Measurements from ENCODE around the gene MYLK3. TPM values are rescaled to one million over a fixed set of nuclear protein-coding genes. Genes with fewer than 3 reads are reported as not detected.
A peak's percentile ranks its signal among the peaks of the same experiment; 100 is the strongest.
"Not testable (repeated sequence)": the region's sequence is repeated elsewhere in the genome, so short reads cannot be mapped to it uniquely, and the experiment has no call there.

Gene MYLK3
- polyA plus RNA-seq, 1 experiment, result 0.10 TPM

DNA sequence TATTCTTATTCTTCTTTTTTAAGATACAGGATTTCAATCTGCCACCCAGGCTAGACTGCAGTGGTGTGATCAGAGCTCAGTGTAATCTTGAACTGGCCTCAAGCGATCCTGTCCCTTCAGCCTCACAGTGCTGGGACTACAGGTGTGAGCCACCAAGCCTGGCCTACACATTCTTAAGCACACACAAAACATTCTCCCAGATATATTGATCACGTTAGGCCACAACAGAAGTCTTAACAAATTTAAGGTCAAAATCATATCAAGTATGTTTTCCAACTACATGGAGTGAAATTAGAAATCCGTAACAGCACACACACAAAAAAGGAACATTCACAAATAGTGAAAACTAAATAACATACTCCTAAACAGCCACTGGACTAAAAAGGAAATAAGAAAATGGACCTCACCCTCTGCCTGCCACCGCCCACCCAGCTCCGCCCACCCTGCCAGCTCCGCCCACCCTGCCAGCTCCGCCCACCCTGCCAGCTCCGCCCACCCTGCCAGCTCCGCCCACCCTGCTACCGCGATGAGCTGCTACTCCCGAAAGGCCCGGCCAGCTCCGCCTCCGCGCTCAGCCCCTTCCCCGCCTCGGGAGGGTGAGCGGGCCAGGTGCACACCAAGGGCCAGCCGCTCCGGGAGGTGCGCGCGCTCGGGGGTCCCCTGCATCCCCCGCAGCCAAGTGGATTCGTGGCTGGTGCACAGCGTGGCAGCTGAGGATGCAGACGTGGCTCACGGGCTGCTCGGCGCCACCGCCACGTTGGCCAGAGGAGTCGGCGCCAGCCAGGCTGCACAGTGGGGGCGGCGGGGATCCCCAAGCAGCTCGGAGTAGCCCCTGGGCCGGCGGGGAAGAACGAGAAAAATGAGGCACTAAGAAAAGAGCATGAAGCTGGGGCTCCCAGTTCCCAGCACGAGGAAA, 41.6 kb upstream of the MYLK3 start:
- Histone ChIP-seq H3K36me3 (ENCODE audit: control insufficient read depth, insufficient read depth, low read length) (no peaks in the 10 kb centered on the region), H3K27me3 (ENCODE audit: control insufficient read depth, insufficient read depth, low read length) (peaks cover 3% of the 10 kb centered on the region; the same call in 1 of the 2 replicates), H3K4me3 (ENCODE audit: low read depth, low read length) (peak overlapping the region; percentile 78)
- ChIA-PET POLR2A (no interaction called here), CTCF (interaction anchor here (0.7 kb wide), 1 partner anchor 16 kb away, joined by 3 read pairs; no protein-coding TSS in a partner anchor)
- TF ChIP-seq, protein P1, sequence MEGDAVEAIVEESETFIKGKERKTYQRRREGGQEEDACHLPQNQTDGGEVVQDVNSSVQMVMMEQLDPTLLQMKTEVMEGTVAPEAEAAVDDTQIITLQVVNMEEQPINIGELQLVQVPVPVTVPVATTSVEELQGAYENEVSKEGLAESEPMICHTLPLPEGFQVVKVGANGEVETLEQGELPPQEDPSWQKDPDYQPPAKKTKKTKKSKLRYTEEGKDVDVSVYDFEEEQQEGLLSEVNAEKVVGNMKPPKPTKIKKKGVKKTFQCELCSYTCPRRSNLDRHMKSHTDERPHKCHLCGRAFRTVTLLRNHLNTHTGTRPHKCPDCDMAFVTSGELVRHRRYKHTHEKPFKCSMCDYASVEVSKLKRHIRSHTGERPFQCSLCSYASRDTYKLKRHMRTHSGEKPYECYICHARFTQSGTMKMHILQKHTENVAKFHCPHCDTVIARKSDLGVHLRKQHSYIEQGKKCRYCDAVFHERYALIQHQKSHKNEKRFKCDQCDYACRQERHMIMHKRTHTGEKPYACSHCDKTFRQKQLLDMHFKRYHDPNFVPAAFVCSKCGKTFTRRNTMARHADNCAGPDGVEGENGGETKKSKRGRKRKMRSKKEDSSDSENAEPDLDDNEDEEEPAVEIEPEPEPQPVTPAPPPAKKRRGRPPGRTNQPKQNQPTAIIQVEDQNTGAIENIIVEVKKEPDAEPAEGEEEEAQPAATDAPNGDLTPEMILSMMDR (IDR thresholded peaks at IDR 0.05; ENCODE audit: insufficient read depth, low read depth, low read length), result no peak
- no peak for DNase-seq (ENCODE audit: low read depth)

- DNase-seq (ENCODE audit: low read depth), result no peak
- ChIA-PET CTCF (interaction anchor here (1.0 kb wide), 1 partner anchor 12 kb away, joined by 3 read pairs; no protein-coding TSS in a partner anchor), POLR2A (no interaction called here)
- Histone ChIP-seq H3K36me3 (ENCODE audit: control insufficient read depth, insufficient read depth, low read length) (no peaks in the 10 kb centered on the region), H3K27me3 (ENCODE audit: control insufficient read depth, insufficient read depth, low read length) (peaks cover 3% of the 10 kb centered on the region; the same call in 1 of the 2 replicates), H3K4me3 (ENCODE audit: low read depth, low read length) (no peak overlapping the region)
- TF ChIP-seq, protein P1 (IDR thresholded peaks at IDR 0.05; ENCODE audit: insufficient read depth, low read depth, low read length), result no peak
Measured at GRCh38 chr16:46788891-46789474, 40.8 kb upstream of the MYLK3 start.

DNA sequence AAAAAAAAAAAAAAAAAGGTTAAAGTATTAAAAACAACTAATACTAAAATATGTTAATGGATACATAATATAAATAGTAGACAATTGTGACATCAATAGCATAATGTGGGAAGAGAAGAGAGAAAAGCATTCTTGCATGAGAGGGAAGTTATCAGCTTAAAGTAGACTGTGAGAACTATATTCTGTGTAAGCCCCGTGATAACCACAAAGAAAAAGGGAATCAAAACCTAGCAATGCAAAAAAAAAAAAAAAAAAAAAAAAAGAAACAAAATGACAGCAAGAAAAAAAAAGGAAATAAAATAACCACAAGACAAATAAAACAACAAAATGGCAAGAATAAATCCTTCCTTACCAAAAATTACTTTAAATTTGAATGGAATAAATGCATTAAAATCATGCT, 39.8 kb upstream of the MYLK3 start:
- DNase-seq (ENCODE audit: low read depth), result no peak
- no peak overlapping the region for H3K4me3 ChIP-seq (ENCODE audit: low read depth, low read length)
- TF ChIP-seq, protein P1 (IDR thresholded peaks at IDR 0.05; ENCODE audit: insufficient read depth, low read depth, low read length), result no peak
- CTCF ChIA-PET, result interaction anchor here (1.0 kb wide), 1 partner anchor 13 kb away, joined by 3 read pairs; no protein-coding TSS in a partner anchor
- POLR2A ChIA-PET, result no interaction called here
- peaks cover 3% of the 10 kb centered on the region; the same call in 1 of the 2 replicates for H3K27me3 ChIP-seq (ENCODE audit: control insufficient read depth, insufficient read depth, low read length)
- no peaks in the 10 kb centered on the region for H3K36me3 ChIP-seq (ENCODE audit: control insufficient read depth, insufficient read depth, low read length)

DNA sequence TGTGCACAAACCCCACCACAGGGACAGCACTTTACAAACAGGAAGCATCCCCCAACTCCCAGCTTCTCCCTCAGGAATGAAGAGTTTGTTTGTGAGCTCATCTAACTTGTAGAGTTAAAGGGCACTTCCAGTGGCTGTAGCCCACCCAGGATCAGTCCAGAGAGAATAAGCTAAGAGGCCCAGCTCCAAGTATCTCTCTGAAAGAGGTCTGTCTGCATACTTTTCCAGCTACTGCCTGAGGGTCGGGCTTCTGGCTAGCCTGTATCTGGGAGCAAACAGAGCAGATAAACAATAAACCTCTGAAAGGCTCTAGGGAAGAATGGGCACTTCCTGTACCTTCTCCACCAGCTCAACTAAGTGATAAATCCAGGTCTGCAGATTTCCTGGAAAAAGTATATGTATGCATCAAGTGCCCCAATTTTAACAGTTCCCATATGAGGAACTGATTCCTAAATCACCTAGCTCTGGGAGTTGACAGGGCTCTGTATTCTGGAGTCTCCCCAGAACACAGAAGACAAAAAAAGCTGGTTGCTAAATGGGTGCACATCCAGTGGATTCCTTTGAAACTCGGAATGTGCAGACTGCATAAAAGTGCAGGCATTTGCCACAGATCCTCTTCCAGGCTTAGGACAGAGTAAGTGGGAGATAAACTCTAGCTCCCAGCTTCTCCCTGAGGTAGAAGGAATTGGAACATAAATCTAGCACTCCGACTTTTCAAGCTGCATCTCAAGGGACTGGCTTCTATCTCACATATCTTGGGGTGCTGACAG, 37.1 kb upstream of the MYLK3 start:
- DNase-seq (ENCODE audit: low read depth), result no peak
- Histone ChIP-seq H3K36me3 (ENCODE audit: control insufficient read depth, insufficient read depth, low read length) (no peaks in the 10 kb centered on the region), H3K4me3 (ENCODE audit: low read depth, low read length) (no peak overlapping the region), H3K27me3 (ENCODE audit: control insufficient read depth, insufficient read depth, low read length) (peaks cover 3% of the 10 kb centered on the region; the same call in 1 of the 2 replicates)
- TF ChIP-seq, protein P1 (IDR thresholded peaks at IDR 0.05; ENCODE audit: insufficient read depth, low read depth, low read length), result no peak
- ChIA-PET CTCF (interaction anchor here (0.8 to 1.3 kb wide), 4 partner anchors 12 to 156 kb away, joined by 3 to 5 read pairs (median 4); no protein-coding TSS in a partner anchor), POLR2A (no interaction called here)

- not testable (repeated sequence) for H3K36me3 ChIP-seq (ENCODE audit: control insufficient read depth, insufficient read depth, low read length); H3K4me3 ChIP-seq (ENCODE audit: low read depth, low read length); DNase-seq (ENCODE audit: low read depth); H3K27me3 ChIP-seq (ENCODE audit: control insufficient read depth, insufficient read depth, low read length)
- ChIA-PET POLR2A (interaction anchor here (0.7 kb wide), 1 partner anchor 99 kb away, joined by 12 read pairs; no protein-coding TSS in a partner anchor), CTCF (interaction anchor here (1.3 kb wide), 1 partner anchor 155 kb away, joined by 3 read pairs; no protein-coding TSS in a partner anchor)
Measured at GRCh38 chr16:46784569-46784968, 36.4 kb upstream of the MYLK3 start.

All from BJ (cell line).